HG03342 (cell line): Measurements from ENCODE around the gene SLITRK3.

Experiments
- ATAC-seq: cut with Tn5 transposase; IDR thresholded peaks from one replicate; pipeline ENCODE4 v1.9.1; 2021; ENCODE audit warnings: mild to moderate bottlenecking, moderate library complexity; ENCODE audit not compliant: unreplicated experiment

SLITRK3 gene

GRCh38 chr3:165195640-165196576, at the start of gene SLITRK3:
SLITRK3 (minus strand) TSS chr3:165196384; CDS start chr3:165190830, 5,554 bp downstream.
- no peak for ATAC-seq

GRCh38 chr3:165243597-165243996, 47.4 kb upstream of the SLITRK3 start:
- ATAC-seq: no peak

GRCh38 chr3:165233501-165234195, 37.5 kb upstream of the SLITRK3 start:
- ATAC-seq: no peak

- ATAC-seq: no peak
Measured at GRCh38 chr3:165225604-165226003, 29.4 kb upstream of the SLITRK3 start.

GRCh38 chr3:165217739-165218138, 21.6 kb upstream of the SLITRK3 start:
- ATAC-seq: no peak

- no peak for ATAC-seq
Measured at GRCh38 chr3:165212580-165212979, 16.4 kb upstream of the SLITRK3 start.

GRCh38 chr3:165211721-165212120, 15.5 kb upstream of the SLITRK3 start:
- no peak for ATAC-seq

GRCh38 chr3:165210727-165211126, 14.5 kb upstream of the SLITRK3 start:
- no peak for ATAC-seq

- no peak for ATAC-seq
Measured at GRCh38 chr3:165210132-165210531, 13.9 kb upstream of the SLITRK3 start.

GRCh38 chr3:165206454-165207266, 10.5 kb upstream of the SLITRK3 start:
- peak; percentile 98 for ATAC-seq

- no peak for ATAC-seq
Measured at GRCh38 chr3:165204445-165204844, 8.3 kb upstream of the SLITRK3 start.

- ATAC-seq: no peak
Measured at GRCh38 chr3:165202995-165203394, 6.8 kb upstream of the SLITRK3 start.

- ATAC-seq: no peak
Measured at GRCh38 chr3:165201964-165202363, 5.8 kb upstream of the SLITRK3 start.

GRCh38 chr3:165197481-165197800, 1.3 kb upstream of the SLITRK3 start:
- ATAC-seq: no peak

- no peak for ATAC-seq
Measured at GRCh38 chr3:165196577-165197480, 645 bp upstream of the SLITRK3 start.

GRCh38 chr3:165195241-165195639, 944 bp downstream of the SLITRK3 start:
- no peak for ATAC-seq

- ATAC-seq: no peak
Measured at GRCh38 chr3:165194511-165195240, 1.5 kb downstream of the SLITRK3 start.

- ATAC-seq: no peak
Measured at GRCh38 chr3:165193366-165194254, 2.6 kb downstream of the SLITRK3 start.
